Astrocyte (in vitro differentiated cells and primary cell): ENCODE data around the gene RAD51B. TPM values are rescaled to one million over a fixed set of nuclear protein-coding genes. Genes with fewer than 3 reads are reported as not detected.

ENCODE experiments used
- DNase-seq: peaks from one replicate; pipeline ENCODE4 v3.0.0-alpha.2; 2010; ENCODE audit warnings: low read depth
- FAIRE-seq: peaks from 2 replicates; lab custom pipeline; 2011; peaks lifted over from hg19 to GRCh38; lab: Jason Lieb, UNC
- H2AFZ ChIP-seq: 2 replicates; pipeline ENCODE4 v1.6.0; 2012; ENCODE audit warnings: low read depth, low read length, inconsistent platforms
- H3K27ac ChIP-seq: 2 replicates; pipeline ENCODE4 v1.5.1; 2011; ENCODE audit warnings: low read depth, low read length, inconsistent platforms
- H3K27me3 ChIP-seq: 2 replicates; pipeline ENCODE4 v1.6.0; 2011; ENCODE audit warnings: low read length, inconsistent platforms; ENCODE audit not compliant: insufficient read depth
- H3K36me3 ChIP-seq: 2 replicates; pipeline ENCODE4 v1.5.1; 2011; ENCODE audit warnings: low read length, inconsistent platforms; ENCODE audit not compliant: insufficient read depth
- H3K4me1 ChIP-seq: 2 replicates; pipeline ENCODE4 v1.5.1; 2011; ENCODE audit warnings: low read length, inconsistent platforms; ENCODE audit not compliant: insufficient read depth
- H3K4me2 ChIP-seq: 2 replicates; pipeline ENCODE4 v1.6.0; 2012; ENCODE audit warnings: low read length, inconsistent platforms
- H3K4me3 ChIP-seq: 2 replicates; pipeline ENCODE4 v1.5.1; 2011; ENCODE audit warnings: low read depth, mild to moderate bottlenecking, low read length, inconsistent platforms; ENCODE audit not compliant: insufficient read depth
- H3K79me2 ChIP-seq: 2 replicates; pipeline ENCODE4 v1.6.0; 2012; ENCODE audit warnings: mild to moderate bottlenecking, low read length, inconsistent platforms; ENCODE audit not compliant: insufficient read depth
- H3K9ac ChIP-seq: 2 replicates; pipeline ENCODE4 v1.6.0; 2012; ENCODE audit warnings: mild to moderate bottlenecking, low read length, inconsistent platforms
- H3K9me3 ChIP-seq: 2 replicates; pipeline ENCODE4 v1.5.1; 2012; ENCODE audit warnings: low read depth, mild to moderate bottlenecking, low read length, inconsistent platforms; ENCODE audit not compliant: insufficient read depth
- H4K20me1 ChIP-seq: 2 replicates; pipeline ENCODE4 v1.6.0; 2012; ENCODE audit warnings: low read length, inconsistent platforms; ENCODE audit not compliant: insufficient read depth
- H3K27ac Mint-ChIP-seq: one replicate; pipeline ENCODE4 v1.8.0; 2021; ENCODE audit warnings: mild to moderate bottlenecking, mixed read lengths; ENCODE audit not compliant: unreplicated experiment
- H3K27me3 Mint-ChIP-seq: one replicate; pipeline ENCODE4 v1.8.0; 2021; ENCODE audit warnings: low read depth, mixed read lengths; ENCODE audit not compliant: unreplicated experiment
- H3K36me3 Mint-ChIP-seq: one replicate; pipeline ENCODE4 v1.8.0; 2021; ENCODE audit warnings: low read depth, mixed read lengths; ENCODE audit not compliant: unreplicated experiment
- H3K4me1 Mint-ChIP-seq: one replicate; pipeline ENCODE4 v1.8.0; 2021; ENCODE audit warnings: low read depth, mixed read lengths; ENCODE audit not compliant: unreplicated experiment
- H3K4me3 Mint-ChIP-seq: one replicate; pipeline ENCODE4 v1.8.0; 2021; ENCODE audit warnings: mild to moderate bottlenecking, moderate library complexity, mixed read lengths; ENCODE audit not compliant: unreplicated experiment
- H3K9me3 Mint-ChIP-seq: one replicate; pipeline ENCODE4 v1.8.0; 2021; ENCODE audit warnings: mild to moderate bottlenecking, mixed read lengths; ENCODE audit not compliant: unreplicated experiment
- CTCF ChIP-seq: IDR thresholded peaks from 2 replicates; pipeline ENCODE4 v1.5.1; 2011; ENCODE audit warnings: low read depth, mild to moderate bottlenecking, inconsistent platforms, low read length, moderate library complexity; ENCODE audit not compliant: insufficient read depth
- EZH2 ChIP-seq: IDR thresholded peaks from 2 replicates; pipeline ENCODE4 v1.6.1; 2012; ENCODE audit warnings: mild to moderate bottlenecking, low read length, inconsistent platforms; ENCODE audit not compliant: insufficient read depth
- total RNA-seq: library from RNA; stranded (reverse); gene quantifications from 2 replicates; pipeline ENCODE4 v1.2.1, GENCODE V29; 2021

Gene RAD51B
- total RNA-seq, 1 donor from 2014 or later: 10.8 TPM

DNA sequence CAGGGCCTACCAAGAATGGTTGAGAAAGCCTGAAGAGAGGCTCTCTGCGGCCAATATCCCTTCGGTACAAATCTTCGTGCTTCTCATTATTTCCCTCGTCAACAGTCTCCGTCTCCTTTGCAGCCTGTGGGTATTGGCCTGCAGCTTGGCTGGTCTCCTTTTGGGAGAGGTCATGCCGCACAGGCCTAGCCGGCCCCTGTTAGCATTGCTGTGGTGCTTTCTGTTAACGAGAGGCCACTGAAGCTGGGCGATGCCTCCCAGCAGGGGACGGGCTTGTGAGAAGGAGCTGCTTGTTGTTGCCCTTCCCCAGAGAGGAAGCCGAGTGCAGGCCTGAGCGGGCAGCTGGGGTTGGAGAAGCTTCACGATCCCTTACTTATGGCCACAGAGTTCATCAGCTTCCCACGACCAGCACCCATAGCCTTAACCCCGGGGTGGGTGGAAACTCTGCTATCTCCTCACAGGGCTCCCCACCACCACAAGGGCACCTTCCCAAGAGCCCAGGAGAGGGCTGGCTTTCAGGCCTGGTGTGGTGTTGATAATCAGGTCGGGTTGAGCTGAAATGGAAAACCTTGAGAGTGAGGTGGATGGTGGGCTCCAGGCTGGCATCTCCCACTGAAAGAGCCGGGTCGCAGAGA, 744.7 kb downstream of the RAD51B start:
- H3K9ac ChIP-seq: no peak overlapping the region
- H3K9me3 ChIP-seq: no peaks in the 10 kb centered on the region
- no peak overlapping the region for H3K4me3 ChIP-seq
- H3K36me3 Mint-ChIP-seq: peaks cover 2% of the 10 kb centered on the region
- no peaks in the 10 kb centered on the region for H3K36me3 ChIP-seq
- H3K4me3 Mint-ChIP-seq: no peak overlapping the region
- no peaks in the 10 kb centered on the region for H3K27me3 ChIP-seq
- no peaks in the 10 kb centered on the region for H4K20me1 ChIP-seq
- no peak overlapping the region for H3K27ac Mint-ChIP-seq
- no peak overlapping the region for H3K4me2 ChIP-seq
- peaks cover 4% of the 10 kb centered on the region for H3K9me3 Mint-ChIP-seq
- H3K4me1 ChIP-seq: peaks cover 13% of the 10 kb centered on the region
- DNase-seq (no peak), FAIRE-seq (no peak)
- peaks cover 29% of the 10 kb centered on the region for H3K4me1 Mint-ChIP-seq
- TF ChIP-seq EZH2: no peak
- no peak for TF ChIP-seq CTCF
- H3K27ac ChIP-seq: no peak overlapping the region
- no peak overlapping the region for H2AFZ ChIP-seq
- peaks cover 5% of the 10 kb centered on the region for H3K27me3 Mint-ChIP-seq
- no peaks in the 10 kb centered on the region for H3K79me2 ChIP-seq

GRCh38 chr14:68564826-68565759, 745.5 kb downstream of the RAD51B start:
- no peak for TF ChIP-seq EZH2
- no peak for TF ChIP-seq CTCF
- Histone ChIP-seq H3K4me3 (no peak overlapping the region), H3K4me2 (no peak overlapping the region), H3K9me3 (no peaks in the 10 kb centered on the region), H3K9ac (no peak overlapping the region), H3K27me3 (no peaks in the 10 kb centered on the region), H3K79me2 (no peaks in the 10 kb centered on the region), H4K20me1 (no peaks in the 10 kb centered on the region), H3K36me3 (no peaks in the 10 kb centered on the region), H3K4me1 (peaks cover 13% of the 10 kb centered on the region), H2AFZ (no peak overlapping the region), H3K27ac (no peak overlapping the region)
- H3K27ac Mint-ChIP-seq: no peak overlapping the region
- H3K9me3 Mint-ChIP-seq: peaks cover 4% of the 10 kb centered on the region
- DNase-seq (peak; percentile 49), FAIRE-seq (no peak)
- peaks cover 29% of the 10 kb centered on the region for H3K4me1 Mint-ChIP-seq
- H3K27me3 Mint-ChIP-seq: peaks cover 5% of the 10 kb centered on the region
- peak overlapping the region; percentile 14 for H3K4me3 Mint-ChIP-seq
- H3K36me3 Mint-ChIP-seq: peaks cover 2% of the 10 kb centered on the region
